NCI-H1105 (cell line): ENCODE data around the gene LMF1.
"Not testable (repeated sequence)": the region's sequence is repeated elsewhere in the genome, so short reads cannot be mapped to it uniquely, and the experiment has no call there.

Experiments used
- DNase-seq: peaks from one replicate; lab custom pipeline; 2025; lab: John Stamatoyannopoulos, UW

LMF1 gene

DNA sequence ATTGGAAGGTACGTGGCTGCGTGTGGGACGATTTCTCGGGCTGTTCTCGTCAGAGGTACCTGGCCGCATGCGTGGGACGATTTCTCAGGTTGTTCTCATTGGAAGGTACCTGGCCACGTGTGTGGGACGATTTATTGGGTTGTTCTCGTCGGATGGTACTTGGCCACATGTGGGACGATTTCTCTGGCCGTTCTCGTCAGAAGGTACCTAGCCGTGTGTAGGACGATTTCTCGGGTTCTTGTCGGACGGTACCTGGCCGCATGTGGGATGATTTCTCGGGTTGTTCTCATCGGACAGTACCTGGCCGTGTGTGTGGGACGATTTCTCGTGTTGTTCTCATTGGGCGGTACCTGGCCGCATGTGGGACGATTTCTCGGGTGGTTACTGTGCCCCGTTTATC lies 120.1 kb downstream of the LMF1 start:
- no peak for DNase-seq

DNA sequence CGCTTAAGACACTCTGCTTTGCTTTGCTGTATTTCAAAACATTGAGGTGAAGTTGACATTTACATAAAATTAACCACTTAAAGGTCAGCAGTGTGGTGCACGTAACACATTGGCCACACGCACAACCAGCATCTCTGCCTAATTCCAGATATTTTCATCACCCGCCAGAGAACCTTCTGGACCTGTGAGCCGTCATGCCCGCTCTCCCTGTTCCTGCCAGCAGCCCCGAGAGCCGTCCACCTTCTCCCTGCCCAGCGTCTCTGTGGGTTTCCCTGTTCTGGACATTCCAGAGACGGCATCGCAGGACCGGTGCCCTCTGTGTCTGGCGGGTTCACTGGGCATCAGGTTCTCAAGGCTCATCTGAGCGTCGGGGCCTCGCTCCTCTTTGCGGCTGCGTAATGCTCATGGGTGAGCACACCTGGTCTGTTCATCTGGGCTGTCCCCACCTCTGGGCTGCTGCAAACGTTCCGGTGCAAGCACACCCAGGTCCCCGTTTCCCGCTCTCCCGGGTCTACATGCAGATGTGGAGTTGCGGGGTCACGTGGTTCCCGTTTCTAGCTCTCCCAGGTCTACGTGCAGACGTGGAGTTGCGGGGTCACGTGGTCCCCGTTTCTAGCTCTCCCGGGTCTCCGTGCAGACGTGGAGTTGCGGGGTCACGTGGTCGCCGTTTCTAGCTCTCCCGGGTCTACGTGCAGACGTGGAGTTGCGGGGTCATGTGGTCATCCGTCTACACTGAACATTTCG lies 122.1 kb downstream of the LMF1 start:
- no peak for DNase-seq

DNA sequence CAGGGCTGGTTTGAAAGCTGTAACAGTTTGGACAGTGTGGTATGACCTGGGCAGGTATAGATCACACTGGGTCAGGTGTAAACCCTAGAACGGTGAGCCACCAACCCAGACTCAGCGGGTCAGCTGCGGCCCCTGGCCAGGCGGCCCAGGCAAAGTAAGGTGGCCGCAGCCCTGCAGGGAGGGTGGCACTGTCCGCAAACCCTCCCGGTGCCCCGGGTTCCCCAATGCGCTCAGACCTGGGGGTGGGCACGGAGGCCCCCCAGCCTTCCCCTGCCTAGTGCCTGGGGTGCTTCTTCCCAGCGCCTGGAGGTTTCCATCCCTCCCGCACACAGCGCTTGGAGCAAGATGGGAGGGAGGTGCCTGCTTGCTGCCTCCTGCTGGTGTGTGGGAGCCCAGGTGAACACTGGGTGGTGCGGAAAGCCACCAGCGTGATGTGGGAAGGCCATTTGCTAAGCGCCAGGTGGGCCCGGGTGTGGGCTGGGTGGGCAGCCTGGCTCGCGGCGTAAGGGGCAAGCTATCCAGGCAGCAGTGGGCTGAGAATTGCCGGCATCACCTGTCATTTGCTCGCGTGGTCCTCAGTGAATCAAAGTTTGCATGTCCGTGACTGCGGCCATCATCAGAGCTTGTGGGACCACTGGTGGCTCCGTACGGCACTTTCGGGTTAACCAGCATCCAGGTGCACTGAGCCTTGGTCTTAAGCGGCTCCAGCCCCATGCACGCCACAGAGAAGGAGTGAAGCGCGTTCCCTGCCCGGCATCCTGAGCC lies 122.9 kb downstream of the LMF1 start:
- DNase-seq, result no peak

DNA sequence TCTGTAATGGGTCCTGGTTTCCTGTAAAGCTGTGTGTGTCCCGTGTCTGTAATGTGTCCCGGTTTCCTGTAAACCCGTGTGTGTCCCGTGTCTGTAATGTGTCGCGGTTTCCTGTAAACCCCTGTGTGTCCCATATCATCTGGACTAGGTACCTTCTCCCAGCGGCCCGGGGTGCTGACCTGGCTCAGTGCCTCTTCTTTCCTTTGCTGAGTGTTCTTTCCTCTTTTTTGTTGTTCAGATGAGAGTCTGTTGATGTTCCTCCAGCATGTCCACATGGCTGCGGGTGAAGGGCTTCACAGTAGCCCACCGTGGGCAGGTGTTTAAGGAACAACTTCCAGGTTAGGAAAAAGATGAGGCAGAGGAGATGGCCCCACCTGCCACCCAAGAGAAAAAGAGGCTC lies 123.6 kb downstream of the LMF1 start:
- no peak for DNase-seq

DNA sequence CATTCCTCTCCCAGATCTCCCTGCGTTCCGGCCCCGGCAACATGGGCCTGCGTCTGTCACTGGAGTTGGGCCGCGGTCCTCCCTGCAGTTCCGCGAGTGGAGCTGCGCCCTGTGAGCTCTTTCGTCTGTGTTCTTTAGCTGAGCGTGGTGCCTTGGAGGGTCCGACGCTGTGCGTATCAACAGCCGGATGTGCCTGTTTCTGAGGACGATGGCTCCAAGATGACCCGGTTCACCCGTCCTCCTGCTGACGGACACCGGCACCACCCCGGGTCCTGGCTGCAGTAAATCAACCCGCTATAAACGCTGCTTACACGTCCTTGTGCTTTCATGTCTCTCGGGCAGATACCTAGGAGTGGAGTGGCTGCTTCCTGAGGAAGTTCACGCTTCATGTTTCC lies 125.4 kb downstream of the LMF1 start:
- no peak for DNase-seq

DNA sequence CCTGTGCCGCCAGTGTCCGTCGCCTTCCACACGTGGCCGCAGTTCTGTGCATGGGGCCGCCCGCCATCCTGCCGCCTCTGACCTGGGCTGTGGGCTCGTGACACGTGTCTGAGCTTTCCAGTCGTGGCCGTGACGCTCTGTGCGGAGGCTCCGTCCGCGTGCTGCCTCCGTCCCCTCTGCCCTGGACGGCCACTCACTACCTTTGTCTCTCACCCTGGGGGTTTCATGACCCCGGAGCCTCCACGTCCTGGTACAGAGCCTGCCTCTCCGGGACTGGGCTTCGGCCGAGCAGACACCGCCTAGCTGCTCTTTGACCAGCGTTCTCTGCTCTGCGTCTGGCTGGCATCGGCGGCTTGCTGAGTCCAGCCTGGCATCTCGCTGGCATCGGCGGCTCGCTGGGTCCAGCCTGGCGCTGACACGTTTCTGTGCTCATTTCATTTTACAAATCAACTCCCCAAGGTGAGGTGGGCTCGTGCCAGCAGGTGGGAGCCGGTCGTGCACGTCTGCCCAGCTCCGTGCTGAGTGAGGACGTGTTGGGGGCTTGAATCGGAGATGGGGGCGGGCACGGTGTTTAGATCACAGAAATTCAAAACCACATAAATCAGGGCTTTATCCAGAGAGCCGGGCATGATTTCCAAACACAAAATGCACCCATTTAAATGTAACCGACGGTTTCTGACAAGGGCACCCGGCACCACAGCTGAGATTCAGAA lies 126.0 kb downstream of the LMF1 start:
- no peak for DNase-seq

DNA sequence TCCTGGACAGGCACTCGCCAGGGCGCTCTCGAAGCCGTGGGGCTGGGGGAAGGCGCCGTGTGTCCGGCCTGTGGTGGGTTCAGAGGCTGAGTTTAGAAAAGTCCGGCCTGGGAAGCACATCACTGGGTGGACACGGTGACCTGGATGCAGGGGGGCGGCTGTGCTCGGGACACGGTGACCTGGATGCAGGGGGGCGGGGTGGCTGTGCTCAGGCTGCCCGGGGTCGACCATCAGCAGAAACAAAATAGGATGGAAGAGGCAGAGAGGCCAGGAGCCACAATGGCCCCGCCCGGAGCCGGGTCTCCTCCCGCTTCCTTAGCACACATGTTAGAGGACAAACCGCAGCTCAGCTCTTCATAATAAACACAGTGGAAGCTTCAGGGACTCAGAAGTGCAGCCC lies 127.0 kb downstream of the LMF1 start:
- DNase-seq, result no peak

DNA sequence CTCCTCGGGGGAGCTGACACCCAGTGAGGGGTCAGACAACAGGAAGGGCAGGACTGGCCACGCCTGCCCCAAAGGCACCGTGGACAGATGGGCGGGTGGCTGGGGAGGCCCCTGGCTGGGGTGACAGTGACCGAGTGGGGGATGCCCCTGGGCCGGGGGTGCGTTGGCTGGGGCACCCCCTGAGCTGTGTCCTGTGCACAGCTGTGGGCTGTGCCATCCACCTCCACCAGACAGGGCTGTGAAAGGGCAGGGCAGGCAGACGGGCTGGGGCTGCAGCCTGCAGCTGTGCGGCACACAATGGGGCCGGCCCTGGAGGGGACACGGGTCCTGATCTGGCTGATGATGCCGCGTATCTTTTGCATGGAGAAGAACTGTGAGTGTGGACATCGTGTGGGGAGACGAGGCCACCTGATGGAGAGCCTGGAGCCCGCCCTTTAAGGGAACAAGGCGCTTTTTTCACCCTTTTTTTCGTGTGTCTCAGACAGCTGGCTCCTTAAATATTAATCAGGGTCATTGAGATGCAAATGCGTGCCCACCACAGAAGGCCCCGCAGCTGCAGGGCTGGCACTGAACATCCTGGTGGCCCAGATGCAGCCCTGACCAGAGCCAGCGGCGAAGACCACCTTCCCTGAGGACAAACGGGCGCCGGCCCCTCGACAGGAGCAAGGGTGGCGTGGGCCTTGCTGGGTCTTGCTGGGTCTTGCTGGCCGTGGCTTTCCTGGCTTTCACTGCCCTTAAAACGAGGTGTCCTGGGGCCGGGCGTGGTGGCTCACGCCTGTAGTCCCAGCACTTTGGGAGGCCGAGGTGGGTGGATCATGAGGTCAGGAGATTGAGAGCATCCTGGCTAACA lies 127.8 kb downstream of the LMF1 start:
- DNase-seq, result no peak

DNA sequence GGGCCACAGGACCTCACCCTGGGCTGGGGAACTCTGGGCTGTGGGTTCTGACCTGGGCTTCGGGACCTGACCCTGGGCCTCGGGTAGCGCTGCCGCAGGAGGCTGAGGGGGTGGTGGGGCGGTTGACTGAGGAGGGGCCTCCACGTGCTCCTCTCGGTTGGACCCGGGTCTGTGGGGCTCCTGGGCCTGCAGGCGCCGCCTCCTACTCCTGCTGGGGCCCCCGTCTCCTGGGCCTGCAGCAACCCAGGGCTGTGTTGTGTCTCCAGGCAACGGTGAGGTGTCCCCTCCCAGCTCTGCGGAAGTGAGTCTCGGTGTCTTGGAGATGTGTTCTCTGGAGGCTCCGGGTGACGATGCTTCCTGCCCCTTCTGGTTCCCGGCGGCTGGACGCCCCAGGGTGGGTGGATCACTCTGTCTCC lies 128.7 kb downstream of the LMF1 start:
- no peak for DNase-seq

DNA sequence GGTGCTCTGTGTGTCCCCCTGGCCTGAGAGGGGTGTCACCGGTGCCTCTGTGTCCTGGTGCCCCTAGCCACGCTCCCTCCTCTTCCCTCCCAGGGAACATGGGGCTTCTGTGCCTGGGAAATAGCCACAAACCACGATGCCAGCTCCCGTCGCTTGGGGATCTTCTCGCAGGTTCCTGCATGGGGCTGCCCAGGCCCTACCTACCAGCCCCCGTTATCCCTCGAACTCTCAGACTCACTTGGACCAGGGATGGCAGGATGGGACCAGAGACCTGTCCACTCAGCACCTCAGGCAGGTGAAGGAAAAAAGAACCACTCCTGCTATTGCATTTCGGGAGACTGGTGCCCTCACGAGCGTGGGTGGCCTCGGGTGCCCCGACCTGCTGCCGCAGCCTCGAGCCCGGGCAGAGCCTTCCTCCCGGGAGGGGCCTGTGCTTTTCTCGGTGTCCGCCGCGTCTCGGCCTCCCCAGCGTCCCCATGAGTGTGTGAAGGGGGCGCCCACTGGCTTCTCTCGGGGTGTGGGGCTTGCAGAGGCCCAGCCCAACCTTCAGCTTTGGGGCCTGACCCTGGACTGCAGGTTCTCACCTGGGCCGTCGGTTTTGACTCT lies 129.2 kb downstream of the LMF1 start:
- DNase-seq, result no peak

DNA sequence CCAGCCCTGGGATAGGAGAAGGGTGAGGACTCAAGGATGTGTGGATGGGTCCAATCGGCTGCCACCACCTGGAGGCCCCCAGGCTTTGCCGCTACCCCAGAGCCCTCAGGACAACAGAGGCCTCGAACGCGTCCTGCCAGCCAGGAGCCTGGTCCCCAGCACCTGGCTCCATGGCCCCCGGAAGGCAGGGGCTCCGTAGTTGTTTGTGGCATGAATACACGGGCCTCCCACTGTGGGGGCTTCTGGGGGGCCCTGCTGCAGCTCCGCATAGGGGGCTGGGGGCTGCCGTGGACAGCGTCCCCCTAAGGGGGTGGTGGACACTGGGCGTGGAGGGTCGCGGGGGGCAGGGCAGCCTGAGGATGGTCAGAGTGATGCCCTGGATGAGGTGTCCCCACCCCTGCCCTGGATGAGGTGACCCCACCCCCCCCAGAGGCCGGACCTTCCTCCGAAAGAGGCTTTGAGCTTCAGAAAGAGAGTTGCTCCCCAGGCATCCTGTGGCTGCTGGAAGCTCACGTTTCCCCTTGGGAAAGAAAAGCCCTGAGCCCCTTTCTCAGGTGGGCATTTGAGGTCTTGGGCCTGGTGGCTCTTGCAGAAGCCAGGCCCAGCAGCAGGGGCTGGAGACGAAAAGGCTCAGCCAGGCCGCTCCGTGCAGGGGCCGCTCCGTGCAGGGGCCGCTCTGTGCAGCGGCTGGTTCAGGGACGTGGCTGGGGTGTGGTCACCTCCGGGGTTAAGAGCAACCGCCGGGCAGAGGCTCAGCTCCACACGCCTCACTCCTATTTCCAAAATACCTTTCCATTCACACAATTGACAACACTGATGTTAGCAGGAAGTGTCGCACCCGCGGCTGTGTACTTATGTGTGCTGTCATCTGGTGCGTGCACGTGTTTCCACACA lies 130.0 kb downstream of the LMF1 start:
- no peak for DNase-seq

DNA sequence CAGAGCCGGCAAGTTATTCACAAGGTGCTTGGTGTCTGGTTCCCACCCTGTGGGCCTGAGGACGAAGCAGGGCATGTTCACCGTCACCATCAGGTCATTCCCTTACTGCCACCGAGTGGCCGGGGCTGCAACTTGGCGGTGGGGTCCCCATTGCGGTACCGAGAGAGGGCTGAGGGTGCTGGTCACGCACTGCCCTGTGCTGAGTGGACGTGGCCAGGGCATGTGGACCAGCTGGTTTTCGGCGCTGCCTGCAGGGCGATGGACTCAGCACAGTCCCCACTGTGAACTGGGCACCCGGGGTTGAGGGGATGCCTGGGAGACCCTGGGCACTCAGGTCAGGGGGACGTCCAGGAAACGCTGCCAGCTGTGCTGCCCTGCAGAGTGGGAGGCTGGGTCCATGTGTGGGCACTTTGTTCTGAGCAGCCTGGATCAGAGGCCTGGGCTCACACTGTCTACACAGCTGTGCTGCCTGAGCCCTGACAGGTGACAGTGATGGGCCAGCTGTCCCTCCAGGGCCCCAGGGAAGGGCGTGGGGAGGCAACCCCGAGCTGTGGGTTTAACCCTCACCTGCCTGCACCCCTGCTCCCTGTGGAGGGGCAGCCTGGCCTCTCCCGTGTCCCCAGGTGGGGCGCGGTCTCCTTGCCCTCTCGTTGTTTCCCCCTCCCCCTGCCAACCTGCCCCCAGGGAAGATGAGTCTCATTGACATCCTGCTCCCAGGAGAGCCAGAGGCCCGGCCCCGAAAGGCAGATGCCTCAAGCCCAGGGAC lies 131.0 kb downstream of the LMF1 start:
- DNase-seq, result no peak

DNA sequence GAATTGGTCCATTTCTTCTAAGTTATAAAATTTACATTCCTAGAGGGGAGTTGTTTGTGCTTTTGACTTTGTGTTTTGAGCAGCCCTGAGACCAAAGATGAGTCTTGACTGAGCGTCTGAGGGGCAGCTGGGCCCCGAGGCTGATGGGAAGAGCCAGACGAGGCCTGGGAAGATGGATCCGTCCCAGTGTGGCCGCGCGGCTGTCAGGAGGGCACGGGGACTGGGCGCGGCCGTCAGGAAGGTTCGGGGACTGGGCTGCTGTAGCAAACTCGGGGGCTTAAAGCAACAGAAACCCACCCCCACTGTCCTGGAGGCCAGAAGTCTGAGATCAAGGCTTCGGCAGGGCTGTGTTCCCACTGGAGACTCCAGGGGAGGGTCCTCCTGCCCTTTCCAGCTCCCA lies 132.0 kb downstream of the LMF1 start:
- no peak for DNase-seq

DNA sequence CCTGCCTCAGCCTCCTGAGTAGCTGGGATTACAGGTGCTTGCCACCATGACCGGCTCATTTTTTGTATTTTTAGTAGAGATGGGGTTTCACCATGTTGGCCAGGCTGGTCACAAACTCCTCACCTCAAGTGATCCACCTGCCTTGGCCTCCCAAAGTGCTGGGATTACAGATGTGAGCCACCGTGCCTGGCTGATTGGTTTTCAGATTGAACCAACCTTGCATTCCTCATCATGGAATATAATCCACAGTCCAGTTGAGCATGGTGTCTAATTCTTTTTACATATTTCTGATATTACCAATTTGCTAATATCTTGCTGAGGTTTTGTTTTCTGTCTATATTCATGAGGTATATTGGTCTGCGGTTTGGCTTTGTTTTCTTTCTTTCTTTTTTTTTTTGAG lies 134.0 kb downstream of the LMF1 start:
- not testable (repeated sequence) for DNase-seq

DNA sequence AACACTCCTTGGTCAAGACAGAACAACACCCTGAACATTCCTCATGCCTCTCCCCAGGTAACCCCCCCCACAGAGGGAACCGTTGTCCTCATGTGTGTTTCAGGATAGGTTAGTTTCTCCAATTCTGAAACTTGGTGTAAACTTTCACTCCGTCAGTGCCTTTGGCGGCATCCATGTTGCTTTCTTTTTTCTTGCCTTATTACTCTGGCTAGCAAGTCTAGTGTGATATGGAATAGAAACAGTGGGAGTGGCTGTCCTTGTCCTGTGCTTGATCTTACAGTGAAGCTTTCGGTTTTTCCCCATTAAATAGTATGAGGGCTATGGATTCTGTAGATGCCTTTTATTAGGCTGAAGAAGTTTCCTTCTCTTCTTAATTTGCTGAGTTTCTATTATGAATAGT lies 134.6 kb downstream of the LMF1 start:
- no peak for DNase-seq

DNA sequence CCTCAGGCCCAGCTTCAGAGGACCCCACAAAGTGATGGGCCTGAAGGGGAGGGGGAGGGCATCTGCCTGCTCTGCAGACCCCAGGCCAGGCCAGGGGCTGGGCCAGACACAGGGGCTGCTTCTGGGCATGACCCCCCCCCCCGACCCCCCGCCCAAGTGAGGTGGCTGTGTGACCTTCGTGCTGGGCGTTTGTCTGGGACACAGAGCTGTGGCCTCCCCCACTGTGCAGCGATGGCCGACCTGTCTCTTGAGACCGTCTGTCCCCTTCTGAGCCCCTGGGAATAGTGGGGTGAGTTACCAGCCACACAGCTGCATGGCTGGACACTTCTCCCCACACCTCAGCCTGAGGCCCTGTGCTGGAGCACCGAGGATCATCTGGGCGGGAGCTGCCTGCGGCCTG lies 135.4 kb downstream of the LMF1 start:
- DNase-seq, result no peak

DNA sequence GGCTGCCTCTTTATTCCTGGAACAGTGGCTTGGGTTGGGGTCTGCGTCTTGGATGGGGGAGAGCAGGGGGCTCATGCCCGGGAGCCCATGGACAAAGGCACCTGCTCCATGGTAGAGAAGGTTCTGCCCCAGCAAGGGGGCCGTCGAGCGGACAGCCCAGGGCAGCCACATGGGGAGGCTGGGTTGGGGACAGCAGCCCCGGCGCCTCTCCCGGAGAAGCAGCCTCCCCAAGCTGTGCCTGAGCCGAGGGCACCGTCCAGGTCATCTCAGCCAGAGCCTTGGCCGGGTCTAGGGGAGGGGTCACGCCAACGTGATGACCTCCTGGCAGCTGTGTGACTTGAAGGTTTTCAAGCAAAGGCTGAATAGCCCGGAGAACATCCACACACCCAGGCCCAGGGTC lies 137.4 kb downstream of the LMF1 start:
- DNase-seq, result no peak

DNA sequence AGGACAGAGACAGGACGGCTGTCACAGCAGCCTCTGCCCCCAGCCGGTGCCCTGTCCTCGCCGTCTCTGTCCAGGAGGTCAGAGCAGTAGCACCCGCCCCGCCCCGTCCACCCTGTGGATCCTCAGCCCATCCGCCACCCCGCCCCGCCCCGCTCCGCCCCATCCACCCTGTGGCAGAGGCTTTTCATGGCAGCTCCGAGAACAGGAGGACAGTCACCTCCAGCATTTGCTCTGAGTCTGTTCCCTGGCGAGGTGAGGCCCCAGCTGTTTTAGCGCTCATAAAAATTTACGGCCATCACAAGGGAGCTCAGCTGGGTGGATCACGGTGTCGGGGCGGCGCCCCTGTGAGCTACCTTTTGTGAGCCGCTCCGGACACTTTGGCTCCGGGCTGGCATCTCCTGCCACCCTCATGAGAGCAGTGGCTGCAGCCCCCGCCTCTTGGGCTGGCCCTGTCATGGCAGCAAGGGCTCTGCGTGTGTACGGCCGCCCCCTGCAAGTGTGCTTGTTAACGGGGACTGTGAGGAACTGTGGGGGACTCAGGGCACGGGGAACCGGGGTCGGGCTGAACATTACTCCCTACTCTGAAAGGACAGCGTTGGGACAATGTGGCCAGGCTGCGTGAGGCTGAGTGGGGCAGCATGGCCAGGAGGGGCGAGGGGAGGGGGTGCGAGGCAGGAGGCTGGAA lies 138.0 kb downstream of the LMF1 start:
- DNase-seq, result no peak
